Activated effector memory CD4-positive, alpha-beta T cell treated with Interleukin-2 at 50 U/mL for 16 hours (primary cell): Measurements from ENCODE around the gene RESP18.

Experiments
- DNase-seq: peaks from one replicate; pipeline ENCODE4 v3.0.0-alpha.2; 2020

The RESP18 gene

GRCh38 chr2:219332542-219332941 lies at the start of gene RESP18:
RESP18 (minus strand) TSS chr2:219332744.
- no peak for DNase-seq

DNA sequence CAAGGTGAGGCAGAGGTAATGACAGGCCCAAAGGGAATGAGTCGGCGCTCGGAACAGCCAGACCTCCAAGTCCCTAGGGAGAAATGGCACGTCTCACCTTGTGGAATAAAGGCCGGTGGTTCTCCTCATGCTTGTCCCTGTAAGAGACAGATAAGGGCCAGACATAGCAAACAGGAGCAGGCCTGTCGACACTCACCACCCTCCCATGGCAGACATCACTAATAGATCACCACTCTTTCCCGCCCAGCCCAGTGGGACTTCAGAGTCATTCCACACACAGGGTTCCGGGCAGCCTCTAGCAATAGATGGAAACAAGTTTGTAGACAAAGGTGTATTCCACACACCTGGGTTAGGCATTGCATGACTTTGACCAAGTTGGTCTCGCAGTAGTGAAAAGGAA lies 48.9 kb upstream of the RESP18 start:
- no peak for DNase-seq

- DNase-seq = no peak
Observed at GRCh38 chr2:219380926-219381325, 48.4 kb upstream of the RESP18 start.

GRCh38 chr2:219378163-219378851 lies 45.8 kb upstream of the RESP18 start:
- DNase-seq = no peak

DNA sequence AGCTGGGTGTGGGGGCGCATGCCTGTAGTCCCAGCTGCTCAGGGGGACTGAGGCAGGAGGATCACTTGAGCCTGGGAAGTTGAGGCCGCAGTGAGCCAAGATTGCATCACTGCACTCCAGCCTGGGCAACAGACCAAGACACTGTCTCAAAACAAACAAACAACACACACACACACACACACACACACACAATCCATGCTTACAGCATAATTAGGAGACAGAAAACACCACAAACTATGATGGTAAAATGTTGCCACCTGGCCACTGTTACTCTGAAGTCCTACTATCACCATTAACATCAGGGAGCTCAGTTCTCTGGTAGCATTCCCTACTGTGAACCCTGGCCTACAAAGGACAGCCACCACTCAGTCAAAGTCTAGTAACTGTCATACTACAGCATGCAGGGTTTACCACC lies 36.9 kb upstream of the RESP18 start:
- no peak for DNase-seq

- DNase-seq = no peak
Observed at GRCh38 chr2:219368690-219369191, 36.2 kb upstream of the RESP18 start.

- no peak for DNase-seq
Observed at GRCh38 chr2:219362524-219363164, 30.1 kb upstream of the RESP18 start.

DNA sequence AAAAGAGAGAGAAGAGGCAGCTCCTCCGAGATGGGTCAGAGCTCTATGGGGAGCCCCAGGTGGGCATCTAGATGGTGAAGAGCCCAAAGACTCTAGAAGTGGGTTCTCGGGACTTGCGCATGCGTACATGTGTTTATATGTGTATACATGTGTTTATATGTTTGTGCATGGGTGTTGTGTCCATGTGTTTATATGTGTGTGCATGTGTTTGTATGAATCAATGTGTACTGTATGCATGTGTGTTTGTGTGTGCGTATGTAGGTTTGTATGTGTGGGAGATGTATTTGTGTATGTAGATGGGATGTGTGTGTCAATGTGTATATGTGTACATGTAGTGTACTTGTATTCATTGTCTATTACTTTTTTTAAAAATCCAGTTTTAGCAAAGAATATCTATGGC lies 29.5 kb upstream of the RESP18 start:
- DNase-seq = no peak

GRCh38 chr2:219358170-219359075 lies 25.9 kb upstream of the RESP18 start:
- DNase-seq = no peak

DNA sequence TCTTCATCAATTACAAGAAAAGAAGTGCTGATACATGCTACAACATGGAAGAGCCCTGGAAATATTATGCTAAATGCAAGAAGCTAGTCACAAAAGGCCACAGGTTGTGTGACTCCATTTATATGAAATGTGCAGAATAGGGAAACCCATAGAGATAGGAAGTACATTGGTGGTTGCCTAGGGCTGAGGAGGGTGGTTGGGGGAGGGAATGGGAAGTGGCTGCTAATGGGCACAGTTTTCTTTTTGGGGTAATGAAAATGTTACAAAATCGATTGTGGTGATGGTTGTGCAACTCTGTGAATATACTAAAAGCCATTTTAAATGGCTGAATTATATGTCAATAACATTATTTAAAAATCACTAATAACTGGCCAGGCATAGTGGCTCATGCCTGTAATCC lies 24.3 kb upstream of the RESP18 start:
- DNase-seq = no peak

DNA sequence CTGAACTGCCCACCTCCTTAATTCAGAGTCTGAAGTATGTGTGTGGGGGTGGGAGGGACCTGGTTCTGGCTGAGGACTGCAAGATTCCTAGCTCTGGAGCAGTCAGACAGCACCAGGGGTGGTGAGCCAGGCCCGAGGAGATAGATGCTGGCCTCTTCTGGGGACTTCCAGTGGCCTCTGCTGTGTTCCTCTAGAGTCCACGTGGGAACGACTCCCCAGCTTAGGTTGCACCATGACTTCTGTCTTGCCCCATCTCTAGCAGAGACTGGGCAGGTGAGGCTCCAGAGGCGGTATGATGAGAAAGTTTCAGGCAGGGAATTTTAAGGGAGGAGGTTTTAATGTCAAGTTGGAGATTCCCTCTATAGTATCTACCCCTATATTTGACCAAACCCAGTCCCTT lies 22.0 kb upstream of the RESP18 start:
- no peak for DNase-seq

- DNase-seq = no peak
Observed at GRCh38 chr2:219353129-219353528, 20.6 kb upstream of the RESP18 start.

- peak; percentile 33 for DNase-seq
Observed at GRCh38 chr2:219352448-219353023, 20.0 kb upstream of the RESP18 start.

DNA sequence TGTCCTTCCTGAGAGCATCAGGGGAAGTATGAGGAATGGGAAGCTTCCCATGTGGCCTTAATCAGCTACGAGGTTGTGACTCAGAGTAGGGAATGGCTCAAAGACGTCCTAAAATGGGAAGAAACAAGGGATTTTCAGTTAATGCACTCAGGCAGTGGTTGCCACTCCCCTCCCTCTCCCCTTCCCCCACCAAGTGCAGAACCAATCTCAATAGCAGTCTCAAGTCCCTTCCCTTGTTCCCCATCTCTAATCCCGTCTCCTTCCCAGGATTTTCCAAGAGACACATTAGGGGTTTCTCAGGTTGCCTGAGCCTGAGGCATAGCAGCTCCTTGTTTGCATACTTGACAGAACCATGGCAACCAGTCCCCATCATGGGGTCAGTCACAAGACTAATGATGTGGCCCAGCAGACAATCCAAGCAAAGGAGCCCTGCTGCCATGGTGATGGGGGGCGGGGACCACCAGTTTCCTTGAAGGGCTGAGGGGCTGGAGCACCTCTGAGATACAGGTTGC lies 18.2 kb upstream of the RESP18 start:
- DNase-seq = no peak

- DNase-seq = no peak
Observed at GRCh38 chr2:219350215-219350614, 17.7 kb upstream of the RESP18 start.

- DNase-seq = no peak
Observed at GRCh38 chr2:219344751-219345430, 12.3 kb upstream of the RESP18 start.

DNA sequence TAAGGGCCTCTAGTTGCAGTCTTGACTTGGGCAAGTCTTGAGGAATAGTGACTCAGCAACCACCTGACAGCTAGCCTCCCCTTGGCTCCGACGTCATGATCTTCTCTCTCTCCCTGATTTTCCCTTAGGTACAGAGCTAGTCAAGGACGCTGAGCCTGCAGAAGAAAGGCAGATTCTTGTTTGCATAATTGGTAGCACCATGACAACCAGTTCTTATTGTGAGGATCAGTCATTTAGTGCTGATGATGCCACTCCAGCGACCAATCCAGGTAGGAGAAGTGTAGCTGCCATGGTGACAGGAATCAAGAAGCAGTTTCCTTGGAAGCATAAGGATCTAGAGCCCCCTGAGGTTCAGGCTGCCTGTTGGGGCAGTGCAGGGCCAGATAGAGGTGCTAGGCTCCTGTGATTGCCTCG lies 2.8 kb upstream of the RESP18 start:
- DNase-seq = no peak

- no peak for DNase-seq
Observed at GRCh38 chr2:219334076-219334475, 1.5 kb upstream of the RESP18 start.

GRCh38 chr2:219331560-219332213 lies 857 bp downstream of the RESP18 start:
- no peak for DNase-seq

DNA sequence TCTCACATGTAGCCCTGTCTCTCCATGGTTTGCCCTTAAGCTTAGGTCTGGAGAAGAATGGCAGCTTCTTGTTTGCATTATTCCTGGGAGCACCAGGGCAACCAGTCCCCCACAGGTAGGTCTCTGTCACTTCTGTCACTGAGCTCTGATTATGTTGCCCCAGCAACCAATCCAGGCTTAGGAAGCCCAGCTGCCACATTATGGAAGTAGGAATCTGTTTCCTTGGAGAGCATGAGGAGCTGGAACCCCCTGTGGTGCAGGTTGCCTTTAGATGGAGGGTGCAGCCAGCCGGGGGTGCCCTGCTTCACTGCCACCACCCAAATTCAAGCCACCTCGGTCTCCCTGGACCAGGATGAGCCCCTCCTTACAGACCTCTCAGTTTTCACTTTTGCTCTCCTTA lies 4.8 kb downstream of the RESP18 start:
- no peak for DNase-seq

DNA sequence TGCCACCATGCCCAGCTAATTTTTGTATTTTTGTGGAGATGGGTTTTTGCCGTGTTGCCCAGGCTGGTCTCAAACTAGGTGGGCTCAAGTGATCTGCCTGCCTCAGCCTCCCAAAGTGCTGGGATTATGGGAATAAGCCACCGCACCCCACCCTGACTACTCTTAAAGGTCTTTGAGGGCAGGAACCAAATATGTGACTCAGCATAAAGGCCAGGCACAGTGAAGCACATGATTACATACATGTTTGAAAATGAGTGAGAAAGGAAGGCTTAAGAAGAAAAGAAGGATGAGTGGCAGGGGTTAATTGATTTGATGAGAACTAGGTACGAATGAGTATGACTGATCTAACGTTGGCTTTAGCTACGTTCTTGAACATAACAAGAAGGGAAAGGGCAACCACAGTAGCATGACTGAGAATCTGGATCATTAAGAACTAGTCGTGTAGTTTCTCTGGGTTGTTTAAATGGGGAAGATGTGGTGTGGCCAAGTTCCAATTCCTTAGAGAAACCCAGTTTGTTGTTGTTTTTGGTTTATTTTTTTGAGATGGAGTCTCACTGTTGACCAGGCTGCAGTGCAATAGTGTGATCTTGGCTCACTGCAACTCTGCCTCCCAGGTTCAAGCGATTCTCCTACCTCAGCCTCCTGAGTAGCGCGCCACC lies 6.8 kb downstream of the RESP18 start:
- no peak for DNase-seq
